Kidney (tissue), 14 donors: Measurements from ENCODE around the gene AXL. TPM values are rescaled to one million over a fixed set of nuclear protein-coding genes. Genes with fewer than 3 reads are reported as not detected.

Experiments used
- DNase-seq, 5 donors: peaks; one replicate each; pipeline ENCODE4 v3.0.0-alpha.2; 2013 to 2020
- FAIRE-seq: peaks from 2 replicates; lab custom pipeline; 2012; peaks lifted over from hg19 to GRCh38; lab: Jason Lieb, UNC
- H3K27ac ChIP-seq, 2 donors: one replicate each; pipeline ENCODE4 v1.7.0; 2013; ENCODE audit warnings: low read depth in 2 of 2, low read length in 2 of 2, inconsistent platforms in 1 of 2
- H3K27me3 ChIP-seq: one replicate; pipeline ENCODE4 v1.7.1; 2013; ENCODE audit warnings: low read length, inconsistent platforms; ENCODE audit not compliant: control insufficient read depth, insufficient read depth
- H3K36me3 ChIP-seq, 3 donors: one replicate each; pipeline versions ENCODE4 v1.7.0 to v1.7.1; 2013; ENCODE audit warnings: low read length in 3 of 3, control low read depth in 1 of 3, inconsistent platforms in 1 of 3; ENCODE audit not compliant: insufficient read depth in 3 of 3, control insufficient read depth in 2 of 3
- H3K4me1 ChIP-seq, 3 donors: one replicate each; pipeline versions ENCODE4 v1.7.0 to v1.7.1; 2013; ENCODE audit warnings: low read length in 3 of 3, inconsistent platforms in 1 of 3, low read depth in 1 of 3; ENCODE audit not compliant: control insufficient read depth in 2 of 3, insufficient read depth in 2 of 3
- H3K4me3 ChIP-seq, 3 donors: one replicate each; pipeline versions ENCODE4 v1.7.0 to v1.8.1; 2013; ENCODE audit warnings: low read length in 3 of 3, control low read depth in 1 of 3, inconsistent platforms in 1 of 3
- H3K9ac ChIP-seq, 3 donors: one replicate each; pipeline versions ENCODE4 v1.7.0 to v1.7.1; 2013; ENCODE audit warnings: low read length in 3 of 3, control low read depth in 1 of 3, inconsistent platforms in 1 of 3
- H3K9me3 ChIP-seq, 3 donors: one replicate each; pipeline versions ENCODE4 v1.7.0 to v1.7.1; 2013; ENCODE audit warnings: low read length in 3 of 3, control low read depth in 1 of 3, inconsistent platforms in 1 of 3; ENCODE audit not compliant: control insufficient read depth in 2 of 3, insufficient read depth in 1 of 3
- CTCF ChIP-seq: IDR thresholded peaks from 3 replicates; pipeline ENCODE4 v1.5.1; 2012; ENCODE audit warnings: mild to moderate bottlenecking, moderate library complexity, borderline replicate concordance; ENCODE audit not compliant: insufficient read depth; ENCODE audit errors: extremely low read depth
- intact Hi-C: fragments of 100-400 bp; cut with DNase I; formaldehyde crosslinking; loops from one replicate; pipeline ENCODE4 v1.11.1; 2022
- polyA plus RNA-seq: library from polyadenylated mRNA; stranded (reverse); fragments of 350-450 nt; fragmentation: Illumina TruSeq; extraction: RNeasy Lipid Tissue Mini Kit (QIAGEN cat#74804); gene quantifications from one replicate; pipeline ENCODE4 v1.2.3, GENCODE V29; 2014; ENCODE audit warnings: low read depth, low replicate concordance; ENCODE audit not compliant: insufficient read depth
- total RNA-seq: library from RNA; stranded (reverse); fragmentation: NEBNext Ultra II Directional; extraction: Animal tissue kit (Norgen Biotek cat#: 25700); gene quantifications from one replicate; pipeline ENCODE4 v1.2.1, GENCODE V29; 2021
- donor health status: control.
- donor health status: control.
- donor health status: control.
- donor health status: control.
- donor health status: control.
- donor health status: DM: yes; HTN: yes; CAD: no.
- donor health status: Normal renal cell carcinoma (clear cell type).

Gene AXL
- total and polyA plus RNA-seq, 2 donors from 2014 or later, result 6.3 to 37.4 TPM

- intact Hi-C loops, result no loop called here
- FAIRE-seq (no peak), DNase-seq (peak in 1 of 5 donors; percentile 66)
- Histone ChIP-seq H3K4me3 (no peak overlapping the region), H3K9ac (no peak overlapping the region), H3K9me3 (no peaks in the 10 kb centered on the region), H3K36me3 (no peaks in the 10 kb centered on the region), H3K27ac (peak overlapping the region in 1 of 2 donors; percentile 28), H3K27me3 (no peaks in the 10 kb centered on the region), H3K4me1 (no peaks in the 10 kb centered on the region)
- TF ChIP-seq CTCF, result no peak
These were observed 11.9 kb upstream of the AXL start for GRCh38 chr19:41206926-41207750.

GRCh38 chr19:41214161-41214560 is 4.9 kb upstream of the AXL start:
- Histone ChIP-seq H3K9me3 (no peaks in the 10 kb centered on the region), H3K36me3 (no peaks in the 10 kb centered on the region), H3K4me1 (no peaks in the 10 kb centered on the region), H3K9ac (no peak overlapping the region), H3K27me3 (no peaks in the 10 kb centered on the region), H3K4me3 (no peak overlapping the region), H3K27ac (no peak overlapping the region)
- no peak for FAIRE-seq
- TF ChIP-seq CTCF, result no peak
- intact Hi-C loops, result no loop called here
- DNase-seq, result no peak

GRCh38 chr19:41217741-41218140 is 1.3 kb upstream of the AXL start:
- no peak for TF ChIP-seq CTCF
- H3K27me3 ChIP-seq, result no peaks in the 10 kb centered on the region
- H3K36me3 ChIP-seq, result no peaks in the 10 kb centered on the region
- H3K4me3 ChIP-seq, result no peak overlapping the region
- no peak for DNase-seq
- intact Hi-C loops, result no loop called here
- no peaks in the 10 kb centered on the region for H3K4me1 ChIP-seq
- no peaks in the 10 kb centered on the region for H3K9me3 ChIP-seq
- H3K9ac ChIP-seq, result no peak overlapping the region
- FAIRE-seq, result no peak
- no peak overlapping the region for H3K27ac ChIP-seq
